Activated B cell treated with CpG ODN at 0.5 μM for 24 hours (primary cell): Measurements from ENCODE around the gene PIK3CD. TPM values are rescaled to one million over a fixed set of nuclear protein-coding genes. Genes with fewer than 3 reads are reported as not detected.
"Not testable (repeated sequence)": the region's sequence is repeated elsewhere in the genome, so short reads cannot be mapped to it uniquely, and the experiment has no call there.

Source experiments
- ATAC-seq: fragments of 200-7000 bp; cut with Tn5 transposase; one replicate; pipeline ENCODE4 v1.10.0; 2021; ENCODE audit warnings: low read depth, mild to moderate bottlenecking, moderate library complexity
- CTCF ChIA-PET: fragments of 350-600 bp; sonication (Branson Sonifier 250); formaldehyde crosslinking; loops from one replicate; lab custom pipeline; 2021; ENCODE audit warnings: antibody characterized with exemption; lab: Charles Lee
- POLR2A ChIA-PET: fragments of 350-600 bp; sonication (Branson Sonifier 250); formaldehyde crosslinking; loops from one replicate; lab custom pipeline; 2021; ENCODE audit warnings: antibody characterized with exemption; lab: Charles Lee
- DNase-seq: peaks from one replicate; pipeline ENCODE4 v3.0.0; 2022
- H3K27ac Mint-ChIP-seq: one replicate; pipeline ENCODE4 v1.8.0; 2020; ENCODE audit warnings: mixed read lengths
- H3K27me3 Mint-ChIP-seq: one replicate; pipeline ENCODE4 v1.8.0; 2021; ENCODE audit warnings: mixed read lengths
- H3K36me3 Mint-ChIP-seq: one replicate; pipeline ENCODE4 v1.8.0; 2021; ENCODE audit warnings: low read depth, mixed read lengths
- H3K4me1 Mint-ChIP-seq: one replicate; pipeline ENCODE4 v1.8.0; 2021; ENCODE audit warnings: mixed read lengths
- H3K4me3 Mint-ChIP-seq: one replicate; pipeline ENCODE4 v1.8.0; 2020; ENCODE audit warnings: mild to moderate bottlenecking, mixed read lengths
- H3K9me3 Mint-ChIP-seq: one replicate; pipeline ENCODE4 v1.8.0; 2020; ENCODE audit warnings: mixed read lengths
- intact Hi-C: fragments of 100-400 bp; cut with micrococcal nuclease; formaldehyde crosslinking; loops from one replicate; pipeline ENCODE4 v1.15.1; 2024
- total RNA-seq: library from RNA; stranded (reverse); gene quantifications from 2 replicates; pipeline ENCODE4 v1.2.3, GENCODE V29; 2022
- TF ChIP-seq, protein P1 (sequence below): fragments of 200-600 bp; IDR thresholded peaks from one replicate; pipeline ENCODE4 v1.8.0; 2022; ENCODE audit warnings: antibody characterized with exemption, mild to moderate bottlenecking

PIK3CD gene
- total RNA-seq, 1 donor from 2014 or later, result 265 TPM

DNA sequence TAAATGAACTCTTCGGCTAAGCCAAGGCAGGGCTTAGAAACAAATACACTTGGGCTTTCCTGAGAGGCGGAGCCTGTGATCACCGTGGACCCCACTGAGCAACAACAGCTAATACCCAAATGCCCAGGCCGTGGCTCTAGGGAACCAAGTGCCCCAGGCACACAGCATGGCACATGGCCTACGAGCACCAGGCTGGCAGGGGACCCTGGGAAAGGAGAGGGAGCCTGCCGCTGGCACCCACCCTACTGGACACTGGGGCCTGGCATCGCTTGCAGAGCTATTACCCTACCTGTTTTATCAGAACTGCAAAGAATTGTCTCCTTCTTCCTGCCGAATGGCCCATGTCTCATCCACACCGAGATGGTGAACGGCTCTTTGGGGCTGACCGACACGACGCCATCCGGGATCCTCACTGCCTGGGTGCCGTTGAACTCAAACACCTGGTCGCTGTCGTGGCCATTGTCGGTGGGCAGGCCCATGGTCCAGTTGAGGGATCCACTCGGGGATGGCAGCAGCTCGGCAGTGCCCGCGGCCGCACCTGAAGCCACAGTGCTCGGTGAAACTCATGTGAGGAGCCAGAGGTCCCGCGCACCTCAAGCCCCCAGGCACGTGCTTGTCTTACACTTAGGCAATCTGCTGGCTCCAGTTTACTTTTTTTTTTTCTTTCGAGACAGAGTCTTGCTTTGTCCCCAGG lies 92.7 kb downstream of the PIK3CD start:
- no peaks in the 10 kb centered on the region for H3K9me3 Mint-ChIP-seq
- no peaks in the 10 kb centered on the region for H3K4me1 Mint-ChIP-seq
- ChIA-PET POLR2A (interaction anchor here (0.6 kb wide), 1 partner anchor 710 kb away, joined by 7 read pairs; no protein-coding TSS in a partner anchor), CTCF (interaction anchor here (0.6 kb wide), 1 partner anchor 124 kb away, joined by 3 read pairs; no protein-coding TSS in a partner anchor)
- no peak for ATAC-seq
- H3K36me3 Mint-ChIP-seq, result peaks cover 69% of the 10 kb centered on the region
- intact Hi-C loops, result no loop called here
- no peaks in the 10 kb centered on the region for H3K27me3 Mint-ChIP-seq
- no peak overlapping the region for H3K27ac Mint-ChIP-seq
- no peak overlapping the region for H3K4me3 Mint-ChIP-seq
- DNase-seq, result no peak
- TF ChIP-seq, protein P1, sequence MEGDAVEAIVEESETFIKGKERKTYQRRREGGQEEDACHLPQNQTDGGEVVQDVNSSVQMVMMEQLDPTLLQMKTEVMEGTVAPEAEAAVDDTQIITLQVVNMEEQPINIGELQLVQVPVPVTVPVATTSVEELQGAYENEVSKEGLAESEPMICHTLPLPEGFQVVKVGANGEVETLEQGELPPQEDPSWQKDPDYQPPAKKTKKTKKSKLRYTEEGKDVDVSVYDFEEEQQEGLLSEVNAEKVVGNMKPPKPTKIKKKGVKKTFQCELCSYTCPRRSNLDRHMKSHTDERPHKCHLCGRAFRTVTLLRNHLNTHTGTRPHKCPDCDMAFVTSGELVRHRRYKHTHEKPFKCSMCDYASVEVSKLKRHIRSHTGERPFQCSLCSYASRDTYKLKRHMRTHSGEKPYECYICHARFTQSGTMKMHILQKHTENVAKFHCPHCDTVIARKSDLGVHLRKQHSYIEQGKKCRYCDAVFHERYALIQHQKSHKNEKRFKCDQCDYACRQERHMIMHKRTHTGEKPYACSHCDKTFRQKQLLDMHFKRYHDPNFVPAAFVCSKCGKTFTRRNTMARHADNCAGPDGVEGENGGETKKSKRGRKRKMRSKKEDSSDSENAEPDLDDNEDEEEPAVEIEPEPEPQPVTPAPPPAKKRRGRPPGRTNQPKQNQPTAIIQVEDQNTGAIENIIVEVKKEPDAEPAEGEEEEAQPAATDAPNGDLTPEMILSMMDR, result no peak

DNA sequence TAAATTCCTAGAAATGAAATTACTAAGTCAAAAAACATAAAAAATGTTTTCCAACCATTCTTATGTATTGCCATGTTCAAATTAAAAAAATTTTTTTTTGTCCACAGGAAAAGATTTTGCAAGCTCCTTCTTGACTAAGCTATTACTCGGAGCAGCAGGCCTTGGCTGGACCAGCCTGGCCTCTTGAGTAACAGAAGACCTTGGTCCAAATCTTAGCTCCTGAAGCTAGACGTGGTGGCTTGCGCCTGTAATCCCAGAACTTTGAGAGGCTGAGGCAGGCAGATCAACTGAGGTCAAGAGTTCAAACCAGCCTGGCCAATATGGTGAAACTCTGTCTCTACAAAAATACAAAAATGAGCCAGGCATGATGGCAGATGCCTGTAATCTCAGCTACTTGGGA lies 94.7 kb downstream of the PIK3CD start:
- ChIA-PET POLR2A (interaction anchor here (0.6 kb wide), 2 partner anchors 59 to 457 kb away, joined by 4 to 11 read pairs; no protein-coding TSS in a partner anchor), CTCF (no interaction called here)
- H3K9me3 Mint-ChIP-seq, result no peaks in the 10 kb centered on the region
- H3K27ac Mint-ChIP-seq, result no peak overlapping the region
- DNase-seq (no peak), ATAC-seq (no peak)
- TF ChIP-seq, protein P1, result no peak
- H3K36me3 Mint-ChIP-seq, result peaks cover 75% of the 10 kb centered on the region
- H3K4me3 Mint-ChIP-seq, result no peak overlapping the region
- no peaks in the 10 kb centered on the region for H3K27me3 Mint-ChIP-seq
- no peaks in the 10 kb centered on the region for H3K4me1 Mint-ChIP-seq
- intact Hi-C loops, result no loop called here

DNA sequence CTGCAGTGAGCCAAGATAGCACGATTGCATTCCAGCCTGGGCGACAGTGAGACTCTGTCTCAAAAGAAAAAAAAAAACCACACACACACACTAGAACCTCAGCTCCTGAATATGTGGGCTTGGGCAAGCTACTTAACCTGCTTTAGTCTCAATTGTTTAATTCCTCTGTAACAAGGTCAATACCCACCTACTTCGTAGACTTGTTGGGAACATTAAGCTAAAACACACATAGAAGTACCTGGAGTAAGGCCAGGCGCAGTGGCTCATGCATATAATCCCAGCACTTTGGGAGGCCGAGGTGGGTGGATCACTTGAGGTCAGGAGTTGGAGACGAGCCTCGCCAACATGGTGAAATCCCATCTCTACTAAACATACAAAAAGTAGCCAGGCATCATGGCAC lies 95.1 kb downstream of the PIK3CD start:
- H3K9me3 Mint-ChIP-seq, result no peaks in the 10 kb centered on the region
- H3K27me3 Mint-ChIP-seq, result no peaks in the 10 kb centered on the region
- ATAC-seq, result no peak
- POLR2A ChIA-PET, result interaction anchor here (0.6 kb wide), 1 partner anchor 457 kb away, joined by 11 read pairs; no protein-coding TSS in a partner anchor
- TF ChIP-seq, protein P1, result no peak
- H3K4me1 Mint-ChIP-seq, result no peaks in the 10 kb centered on the region
- H3K36me3 Mint-ChIP-seq, result peaks cover 76% of the 10 kb centered on the region
- no peak overlapping the region for H3K4me3 Mint-ChIP-seq
- CTCF ChIA-PET, result no interaction called here
- H3K27ac Mint-ChIP-seq, result no peak overlapping the region
- no peak for DNase-seq
- intact Hi-C loops, result no loop called here

DNA sequence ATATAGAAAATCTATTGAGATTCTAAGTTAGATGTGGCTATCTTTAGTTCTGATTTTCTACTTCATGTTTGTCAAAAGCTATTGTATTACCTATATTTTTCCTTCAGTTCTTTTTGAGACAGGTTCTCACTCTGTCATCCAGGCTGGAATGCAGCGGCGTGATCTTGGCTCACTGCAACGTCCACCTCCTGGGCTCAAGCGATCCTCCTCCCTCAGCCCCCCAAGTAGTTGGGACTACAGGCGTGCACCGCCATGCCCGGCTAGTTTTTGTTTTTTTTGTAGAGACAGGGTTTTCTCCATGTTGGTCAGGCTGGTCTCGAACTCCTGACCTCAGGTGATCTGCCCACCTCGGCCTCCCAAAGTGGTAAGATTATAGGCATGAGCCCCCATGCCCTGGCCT lies 96.9 kb downstream of the PIK3CD start:
- H3K4me3 Mint-ChIP-seq, DNase-seq, H3K9me3 Mint-ChIP-seq, H3K4me1 Mint-ChIP-seq, H3K27me3 Mint-ChIP-seq, POLR2A ChIA-PET, intact Hi-C loops, H3K27ac Mint-ChIP-seq, ATAC-seq, CTCF ChIA-PET: not testable (repeated sequence)
- H3K36me3 Mint-ChIP-seq, result peaks cover 78% of the 10 kb centered on the region

DNA sequence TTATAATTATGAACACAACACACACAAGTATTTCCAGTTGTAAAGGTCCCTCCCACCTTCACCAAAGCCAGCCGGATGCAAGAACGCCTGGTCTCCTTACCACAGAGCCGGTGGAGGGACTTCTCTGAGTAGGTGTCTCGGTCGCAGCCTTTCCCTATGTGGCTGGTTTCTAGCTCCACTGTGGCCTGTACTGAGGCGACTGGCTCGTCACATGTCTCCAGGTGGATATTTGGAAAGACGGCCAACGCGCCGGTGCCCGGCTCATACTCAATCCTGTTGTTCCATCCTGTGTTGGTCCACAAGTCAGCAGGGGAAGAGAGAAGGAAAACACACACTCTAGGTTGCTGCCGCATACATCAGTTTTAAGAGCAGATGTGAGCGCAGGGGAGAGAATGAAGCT lies 97.8 kb downstream of the PIK3CD start:
- no peaks in the 10 kb centered on the region for H3K9me3 Mint-ChIP-seq
- DNase-seq (no peak), ATAC-seq (no peak)
- H3K4me3 Mint-ChIP-seq, result no peak overlapping the region
- ChIA-PET POLR2A (no interaction called here), CTCF (no interaction called here)
- no peaks in the 10 kb centered on the region for H3K27me3 Mint-ChIP-seq
- no peaks in the 10 kb centered on the region for H3K4me1 Mint-ChIP-seq
- peaks cover 76% of the 10 kb centered on the region for H3K36me3 Mint-ChIP-seq
- intact Hi-C loops, result no loop called here
- H3K27ac Mint-ChIP-seq, result no peak overlapping the region
- TF ChIP-seq, protein P1, result no peak
